Measurements from ENCODE around the gene GOLGA8B. TPM values are rescaled to one million over a fixed set of nuclear protein-coding genes. Genes with fewer than 3 reads are reported as not detected.
"Not testable (repeated sequence)": the region's sequence is repeated elsewhere in the genome, so short reads cannot be mapped to it uniquely, and the experiment has no call there.

The GOLGA8B gene, protein sequence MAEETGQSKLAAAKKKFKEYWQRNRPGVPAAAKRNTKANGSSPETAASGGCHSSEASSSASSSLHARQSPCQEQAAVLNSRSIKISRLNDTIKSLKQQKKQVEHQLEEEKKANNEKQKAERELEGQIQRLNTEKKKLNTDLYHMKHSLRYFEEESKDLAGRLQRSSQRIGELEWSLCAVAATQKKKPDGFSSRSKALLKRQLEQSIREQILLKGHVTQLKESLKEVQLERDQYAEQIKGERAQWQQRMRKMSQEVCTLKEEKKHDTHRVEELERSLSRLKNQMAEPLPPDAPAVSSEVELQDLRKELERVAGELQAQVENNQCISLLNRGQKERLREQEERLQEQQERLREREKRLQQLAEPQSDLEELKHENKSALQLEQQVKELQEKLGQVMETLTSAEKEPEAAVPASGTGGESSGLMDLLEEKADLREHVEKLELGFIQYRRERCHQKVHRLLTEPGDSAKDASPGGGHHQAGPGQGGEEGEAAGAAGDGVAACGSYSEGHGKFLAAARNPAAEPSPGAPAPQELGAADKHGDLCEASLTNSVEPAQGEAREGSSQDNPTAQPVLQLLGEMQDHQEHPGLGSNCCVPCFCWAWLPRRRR
- 100 to 1,000 TPM; 188 to 404 (median 308) TPM for total RNA-seq

DNA sequence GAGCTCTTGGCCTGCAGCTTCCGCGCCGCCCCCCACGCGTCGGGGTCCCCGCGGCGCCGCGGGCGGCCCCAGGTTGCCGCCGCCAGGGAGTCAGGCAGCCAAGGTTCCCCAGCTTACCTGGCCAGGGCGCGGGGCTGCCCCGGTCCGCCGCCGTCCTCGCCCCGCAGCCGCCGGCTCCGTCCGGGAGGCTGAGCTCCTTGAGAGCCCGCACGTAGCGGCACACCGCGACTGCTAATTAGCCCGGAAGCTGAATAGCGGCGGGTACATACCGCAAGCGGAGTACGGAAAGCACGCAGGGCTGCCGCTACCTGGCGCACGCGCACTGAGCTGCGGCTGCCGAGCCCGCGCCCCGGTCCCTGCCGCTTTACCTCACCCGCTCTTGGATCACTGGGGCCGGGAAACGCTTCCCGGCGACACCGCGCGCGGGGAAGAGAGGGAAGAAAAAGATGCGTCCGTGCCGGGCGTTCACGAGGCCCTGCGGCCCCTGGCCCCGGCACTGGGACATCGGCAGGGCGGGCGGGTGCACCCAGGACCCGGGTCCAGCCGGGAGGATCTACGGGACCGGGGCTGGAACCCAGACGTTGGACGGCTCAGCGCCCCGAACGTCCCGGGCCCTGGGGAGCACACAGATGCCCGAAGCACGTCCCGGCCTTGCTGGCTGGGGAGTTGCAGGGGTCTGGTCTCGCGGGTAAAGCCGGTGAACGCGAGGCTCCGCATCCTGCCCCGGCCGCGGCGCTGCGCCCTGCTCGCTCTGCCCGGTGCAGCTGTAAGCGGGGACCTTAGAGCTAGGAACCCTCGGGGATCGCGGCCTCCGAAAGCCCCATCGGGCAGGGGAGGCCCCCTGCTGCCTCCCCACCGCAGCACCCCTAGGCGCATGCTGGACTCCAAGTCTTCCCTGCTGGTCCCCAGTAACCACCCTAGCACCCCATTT is at the start of gene GOLGA8B:
TSS of gene GOLGA8B (minus strand) at position 253 of the 931 bp plus-strand sequence. CDS start 47,739 bp downstream, outside the sequence.
- Histone ChIP-seq H3K4me1 (peaks cover 25 to 32% of the 10 kb centered on the region in 2 donors), H3K4me3 (replicated peaks in 1 of 3) (peak within 1 kb of the TSS; percentile 79 to 89 (median 82)), H3K9me3 (no peaks in the 10 kb centered on the region), H3K36me3 (no peaks in the 10 kb centered on the region), H3K27ac (peak within 1 kb of the TSS in 2 of 3 donors; percentile 33 to 48), H3K27me3 (no peaks in the 10 kb centered on the region)
- peak; percentile 77 for DNase-seq
- WGBS, 2 donors, result 0 to 3% methylated on average over 15 to 40 of the region's 101 CpGs
- peak in 1 of 2 donors; percentile 56 for TF ChIP-seq POLR2A (IDR thresholded peaks at IDR 0.05)
- TF ChIP-seq, protein P1, sequence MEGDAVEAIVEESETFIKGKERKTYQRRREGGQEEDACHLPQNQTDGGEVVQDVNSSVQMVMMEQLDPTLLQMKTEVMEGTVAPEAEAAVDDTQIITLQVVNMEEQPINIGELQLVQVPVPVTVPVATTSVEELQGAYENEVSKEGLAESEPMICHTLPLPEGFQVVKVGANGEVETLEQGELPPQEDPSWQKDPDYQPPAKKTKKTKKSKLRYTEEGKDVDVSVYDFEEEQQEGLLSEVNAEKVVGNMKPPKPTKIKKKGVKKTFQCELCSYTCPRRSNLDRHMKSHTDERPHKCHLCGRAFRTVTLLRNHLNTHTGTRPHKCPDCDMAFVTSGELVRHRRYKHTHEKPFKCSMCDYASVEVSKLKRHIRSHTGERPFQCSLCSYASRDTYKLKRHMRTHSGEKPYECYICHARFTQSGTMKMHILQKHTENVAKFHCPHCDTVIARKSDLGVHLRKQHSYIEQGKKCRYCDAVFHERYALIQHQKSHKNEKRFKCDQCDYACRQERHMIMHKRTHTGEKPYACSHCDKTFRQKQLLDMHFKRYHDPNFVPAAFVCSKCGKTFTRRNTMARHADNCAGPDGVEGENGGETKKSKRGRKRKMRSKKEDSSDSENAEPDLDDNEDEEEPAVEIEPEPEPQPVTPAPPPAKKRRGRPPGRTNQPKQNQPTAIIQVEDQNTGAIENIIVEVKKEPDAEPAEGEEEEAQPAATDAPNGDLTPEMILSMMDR (IDR thresholded peaks at IDR 0.05), result no peak
- intact Hi-C loops (cut with DNase I), result loop anchor here (5.0 to 10.0 kb wide), 2 partner anchors 216 to 349 kb away; partner anchors contain the start of gene LPCAT4

DNA sequence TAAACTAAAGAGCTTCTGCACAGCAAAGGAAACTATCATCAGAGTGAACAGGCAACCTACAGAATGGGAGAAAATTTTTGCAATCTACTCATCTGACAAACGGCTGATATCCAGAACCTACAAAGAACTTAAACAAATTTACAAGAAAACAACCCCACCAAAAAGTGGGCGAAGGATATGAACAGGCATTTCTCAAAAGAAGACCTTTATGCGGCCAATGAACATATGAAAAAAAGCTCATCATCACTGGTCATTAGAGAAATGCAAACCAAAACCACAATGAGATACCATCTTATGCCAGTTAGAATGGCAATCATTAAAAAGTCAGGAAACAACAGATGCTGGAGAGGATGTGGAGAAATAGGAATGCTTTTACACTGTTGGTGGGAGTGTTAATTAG is 49.7 kb upstream of the GOLGA8B start:
- H3K27ac ChIP-seq; intact Hi-C loops (cut with DNase I); H3K4me3 ChIP-seq (replicated peaks in 1 of 3); DNase-seq; H3K4me1 ChIP-seq; H3K9me3 ChIP-seq; H3K27me3 ChIP-seq; H3K36me3 ChIP-seq: not testable (repeated sequence)
- 85 to 96% methylated on average over 3 of the region's 3 CpGs for WGBS, 2 donors

DNA sequence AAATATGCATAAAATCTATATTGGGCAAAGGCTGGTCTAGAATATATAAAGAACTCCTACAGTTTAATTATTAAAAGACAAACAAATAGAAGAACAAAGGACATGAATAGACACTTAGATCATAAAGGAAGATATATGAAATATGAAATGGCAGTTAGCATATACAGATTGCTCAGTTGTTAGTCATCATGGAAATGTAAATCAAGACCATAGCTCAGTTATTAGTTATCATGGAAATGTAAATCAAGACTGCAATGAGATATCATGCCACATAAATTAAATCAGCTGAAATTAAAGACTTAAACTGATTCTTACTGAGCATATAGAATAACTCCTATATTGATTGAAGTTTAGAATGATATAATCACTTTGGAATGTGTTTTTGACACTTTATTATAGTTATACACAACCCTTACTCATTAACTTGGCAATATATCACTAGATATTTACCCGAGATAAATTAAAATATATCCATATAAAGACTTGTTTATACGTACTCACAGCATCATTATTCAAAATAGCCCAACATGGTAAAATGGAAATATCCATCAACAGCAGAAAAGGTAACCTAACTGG is 45.2 kb upstream of the GOLGA8B start:
- Histone ChIP-seq H3K27me3 (no peaks in the 10 kb centered on the region), H3K4me1 (no peaks in the 10 kb centered on the region), H3K4me3 (replicated peaks in 1 of 3) (no peak overlapping the region), H3K27ac (no peak overlapping the region), H3K36me3 (no peaks in the 10 kb centered on the region), H3K9me3 (no peaks in the 10 kb centered on the region)
- intact Hi-C loops (cut with DNase I), result no loop called here
- no peak for TF ChIP-seq POLR2A (IDR thresholded peaks at IDR 0.05)
- TF ChIP-seq, protein P1 (IDR thresholded peaks at IDR 0.05), result no peak
- DNase-seq, result no peak
- WGBS, 2 donors, result 80 to 82% methylated on average over 2 of the region's 2 CpGs

DNA sequence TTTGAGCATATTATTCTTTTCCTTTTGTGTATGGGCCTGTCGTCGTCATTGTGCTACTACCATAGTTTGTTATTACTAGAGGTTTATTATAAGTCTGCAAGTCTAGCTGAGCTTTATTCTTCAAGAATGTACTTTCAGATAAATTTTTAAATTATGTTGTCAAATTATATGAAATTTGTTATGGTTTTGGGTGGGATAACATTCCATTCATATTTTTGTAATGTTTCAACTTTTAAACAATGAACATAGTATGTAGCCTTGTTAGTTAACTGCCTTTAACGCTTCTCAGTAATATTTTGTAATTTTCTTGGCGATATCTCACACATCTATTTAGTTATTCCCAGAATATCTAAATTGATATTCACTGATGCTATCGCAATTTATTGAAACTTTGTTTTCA is 41.6 kb upstream of the GOLGA8B start:
- TF ChIP-seq POLR2A (IDR thresholded peaks at IDR 0.05), result no peak
- TF ChIP-seq, protein P1 (IDR thresholded peaks at IDR 0.05), result no peak
- intact Hi-C loops (cut with DNase I), result no loop called here
- no peaks in the 10 kb centered on the region for H3K9me3 ChIP-seq
- H3K27ac ChIP-seq, result no peak overlapping the region
- H3K36me3 ChIP-seq, result no peaks in the 10 kb centered on the region
- WGBS, 2 donors, result 85 to 88% methylated on average over 5 of the region's 5 CpGs
- no peaks in the 10 kb centered on the region for H3K27me3 ChIP-seq
- no peak for DNase-seq
- no peak overlapping the region for H3K4me3 ChIP-seq (replicated peaks in 1 of 3)
- H3K4me1 ChIP-seq, result no peaks in the 10 kb centered on the region

DNA sequence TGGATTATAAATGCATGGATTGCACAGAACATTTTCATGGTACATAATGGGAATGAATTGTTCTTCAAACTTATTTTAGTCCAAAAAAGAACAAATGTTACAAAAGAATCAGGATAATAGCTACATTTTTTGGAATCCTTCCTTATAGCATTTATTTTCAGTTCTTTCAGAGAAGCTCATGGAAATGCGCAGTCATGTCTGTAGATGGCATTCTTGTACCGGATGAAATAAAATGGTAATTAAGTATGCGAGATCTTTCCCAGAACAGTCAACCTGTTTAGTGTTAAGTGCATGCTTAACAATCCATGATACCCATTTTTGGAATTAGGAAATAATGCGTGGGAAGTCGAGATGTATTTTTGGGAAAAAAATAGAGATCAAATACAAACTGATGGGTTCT is 38.2 kb upstream of the GOLGA8B start:
- DNase-seq, result no peak
- intact Hi-C loops (cut with DNase I), result no loop called here
- Histone ChIP-seq H3K27me3 (no peaks in the 10 kb centered on the region), H3K4me1 (no peaks in the 10 kb centered on the region), H3K4me3 (replicated peaks in 1 of 3) (no peak overlapping the region), H3K36me3 (no peaks in the 10 kb centered on the region), H3K9me3 (no peaks in the 10 kb centered on the region), H3K27ac (no peak overlapping the region)
- 61 to 64% methylated on average over 5 of the region's 5 CpGs for WGBS, 2 donors
- TF ChIP-seq, protein P1 (IDR thresholded peaks at IDR 0.05), result no peak
- TF ChIP-seq POLR2A (IDR thresholded peaks at IDR 0.05), result no peak

All from thyroid gland (tissue), 4 donors.